KMS-11 (cell line): ENCODE results near the gene CACNA2D2.

Experiments
- H2AFZ ChIP-seq: fragments of 200-600 bp; sonication (generic); 2 replicates; pipeline ENCODE4 v1.6.1; 2016; ENCODE audit warnings: antibody characterized with exemption, mixed run types, low read depth
- H3K27ac ChIP-seq: fragments of 200-600 bp; sonication (generic); 2 replicates; pipeline ENCODE4 v1.6.1; 2016; ENCODE audit warnings: mild to moderate bottlenecking, mixed run types
- H3K27me3 ChIP-seq: fragments of 200-600 bp; sonication (generic); 2 replicates; pipeline ENCODE4 v1.6.1; 2017; ENCODE audit warnings: mild to moderate bottlenecking, low read depth, mixed run types, moderate library complexity; ENCODE audit not compliant: insufficient read depth
- H3K36me3 ChIP-seq: fragments of 200-600 bp; sonication (generic); 2 replicates; pipeline ENCODE4 v1.6.1; 2017; ENCODE audit warnings: mild to moderate bottlenecking, mixed run types; ENCODE audit not compliant: insufficient read depth
- H3K4me1 ChIP-seq: fragments of 200-600 bp; sonication (generic); 2 replicates; pipeline ENCODE4 v1.6.1; 2016; ENCODE audit warnings: mild to moderate bottlenecking, low read depth, mixed run types; ENCODE audit not compliant: poor library complexity, severe bottlenecking
- H3K4me2 ChIP-seq: fragments of 200-600 bp; sonication (generic); 2 replicates; pipeline ENCODE4 v1.7.0; 2016; ENCODE audit warnings: mild to moderate bottlenecking, mixed run types
- H3K4me3 ChIP-seq: fragments of 200-600 bp; sonication (generic); IDR thresholded peaks from 2 replicates; pipeline ENCODE4 v1.6.1; 2017; ENCODE audit warnings: low read depth, low read length, mixed read lengths; ENCODE audit not compliant: insufficient read depth
- H3K79me2 ChIP-seq: fragments of 200-600 bp; sonication (generic); 2 replicates; pipeline ENCODE4 v1.6.1; 2016; ENCODE audit warnings: low read depth, mixed run types; ENCODE audit not compliant: insufficient read depth
- H3K9ac ChIP-seq: fragments of 200-600 bp; sonication (generic); 2 replicates; pipeline ENCODE4 v1.6.1; 2016; ENCODE audit warnings: mild to moderate bottlenecking, mixed run types
- H4K20me1 ChIP-seq: fragments of 200-600 bp; sonication (generic); 2 replicates; pipeline ENCODE4 v1.6.1; 2016; ENCODE audit warnings: mild to moderate bottlenecking, mixed run types; ENCODE audit not compliant: insufficient read depth
- TF ChIP-seq, protein P1 (sequence below): fragments of 200-600 bp; sonication (generic); conservative IDR thresholded peaks from 2 replicates; pipeline ENCODE4 v1.6.1; 2017; ENCODE audit warnings: low read depth, mild to moderate bottlenecking, antibody characterized with exemption, low read length, moderate library complexity, mixed read lengths

Gene CACNA2D2

DNA sequence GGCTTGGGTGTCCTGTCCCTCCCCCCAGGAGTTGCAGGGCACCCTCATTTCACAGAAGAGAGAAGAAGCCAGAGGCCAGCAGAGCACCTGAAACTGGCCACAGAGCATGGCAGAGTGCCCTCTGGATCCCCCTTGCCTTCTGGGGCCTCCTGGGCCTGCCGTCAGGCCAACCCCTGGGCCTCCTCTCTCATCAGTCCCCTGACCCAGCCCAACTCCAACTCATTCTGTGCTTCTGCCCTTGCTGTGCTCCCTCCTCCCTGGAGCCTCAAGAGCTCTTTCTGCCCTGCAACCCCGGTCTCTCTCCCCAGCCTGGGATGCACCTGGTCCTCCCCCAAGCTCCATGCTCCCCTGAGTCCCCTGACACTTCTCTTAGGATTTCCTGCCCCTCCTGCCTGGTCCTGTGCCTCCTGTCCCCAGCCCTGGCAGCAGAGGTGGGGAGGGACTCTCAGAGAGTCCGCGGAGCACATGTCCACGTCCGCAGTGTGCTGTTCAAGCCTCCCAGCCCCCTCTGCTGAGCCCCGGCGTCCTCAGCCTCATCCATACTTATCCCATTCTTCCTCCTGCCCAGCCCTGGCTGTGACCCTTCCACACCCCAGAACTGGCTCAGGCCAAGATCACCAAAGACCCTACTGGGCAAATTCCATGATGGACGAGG, 30.5 kb upstream of the CACNA2D2 start:
- Histone ChIP-seq H3K36me3 (no peaks in the 10 kb centered on the region), H3K79me2 (no peaks in the 10 kb centered on the region), H4K20me1 (no peaks in the 10 kb centered on the region), H3K9ac (no peak overlapping the region), H3K27me3 (peaks cover 58% of the 10 kb centered on the region), H3K27ac (no peak overlapping the region), H3K4me1 (no peaks in the 10 kb centered on the region), H2AFZ (no peak overlapping the region), H3K4me3 (no peak overlapping the region), H3K4me2 (no peak overlapping the region)
- TF ChIP-seq, protein P1, sequence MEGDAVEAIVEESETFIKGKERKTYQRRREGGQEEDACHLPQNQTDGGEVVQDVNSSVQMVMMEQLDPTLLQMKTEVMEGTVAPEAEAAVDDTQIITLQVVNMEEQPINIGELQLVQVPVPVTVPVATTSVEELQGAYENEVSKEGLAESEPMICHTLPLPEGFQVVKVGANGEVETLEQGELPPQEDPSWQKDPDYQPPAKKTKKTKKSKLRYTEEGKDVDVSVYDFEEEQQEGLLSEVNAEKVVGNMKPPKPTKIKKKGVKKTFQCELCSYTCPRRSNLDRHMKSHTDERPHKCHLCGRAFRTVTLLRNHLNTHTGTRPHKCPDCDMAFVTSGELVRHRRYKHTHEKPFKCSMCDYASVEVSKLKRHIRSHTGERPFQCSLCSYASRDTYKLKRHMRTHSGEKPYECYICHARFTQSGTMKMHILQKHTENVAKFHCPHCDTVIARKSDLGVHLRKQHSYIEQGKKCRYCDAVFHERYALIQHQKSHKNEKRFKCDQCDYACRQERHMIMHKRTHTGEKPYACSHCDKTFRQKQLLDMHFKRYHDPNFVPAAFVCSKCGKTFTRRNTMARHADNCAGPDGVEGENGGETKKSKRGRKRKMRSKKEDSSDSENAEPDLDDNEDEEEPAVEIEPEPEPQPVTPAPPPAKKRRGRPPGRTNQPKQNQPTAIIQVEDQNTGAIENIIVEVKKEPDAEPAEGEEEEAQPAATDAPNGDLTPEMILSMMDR = no peak

DNA sequence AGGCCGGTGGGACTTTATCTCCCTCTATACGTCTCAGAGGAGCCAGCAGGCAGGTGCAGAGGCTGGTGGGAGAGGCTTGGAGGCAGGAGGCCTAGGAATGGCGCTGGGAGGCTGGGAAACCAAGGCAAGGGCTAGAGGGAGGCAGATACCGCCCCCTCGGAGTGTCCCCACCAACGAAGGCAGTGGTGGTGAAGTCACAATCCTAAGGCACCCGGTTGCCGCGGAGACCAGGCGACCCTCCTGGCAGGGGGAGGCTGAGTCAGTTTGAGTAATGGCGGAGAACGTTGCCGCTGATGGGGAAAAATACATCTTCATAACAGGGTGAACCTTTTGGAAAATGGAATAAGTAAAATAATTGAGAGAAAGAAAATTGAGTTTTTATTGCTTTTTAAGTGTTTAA, 29.9 kb upstream of the CACNA2D2 start:
- Histone ChIP-seq H3K79me2 (no peaks in the 10 kb centered on the region), H3K9ac (no peak overlapping the region), H2AFZ (no peak overlapping the region), H3K4me2 (no peak overlapping the region), H3K27ac (no peak overlapping the region), H3K36me3 (no peaks in the 10 kb centered on the region), H3K27me3 (peaks cover 53% of the 10 kb centered on the region; the same call in 1 of the 2 replicates), H4K20me1 (no peaks in the 10 kb centered on the region), H3K4me1 (no peaks in the 10 kb centered on the region), H3K4me3 (no peak overlapping the region)
- TF ChIP-seq, protein P1 = no peak

DNA sequence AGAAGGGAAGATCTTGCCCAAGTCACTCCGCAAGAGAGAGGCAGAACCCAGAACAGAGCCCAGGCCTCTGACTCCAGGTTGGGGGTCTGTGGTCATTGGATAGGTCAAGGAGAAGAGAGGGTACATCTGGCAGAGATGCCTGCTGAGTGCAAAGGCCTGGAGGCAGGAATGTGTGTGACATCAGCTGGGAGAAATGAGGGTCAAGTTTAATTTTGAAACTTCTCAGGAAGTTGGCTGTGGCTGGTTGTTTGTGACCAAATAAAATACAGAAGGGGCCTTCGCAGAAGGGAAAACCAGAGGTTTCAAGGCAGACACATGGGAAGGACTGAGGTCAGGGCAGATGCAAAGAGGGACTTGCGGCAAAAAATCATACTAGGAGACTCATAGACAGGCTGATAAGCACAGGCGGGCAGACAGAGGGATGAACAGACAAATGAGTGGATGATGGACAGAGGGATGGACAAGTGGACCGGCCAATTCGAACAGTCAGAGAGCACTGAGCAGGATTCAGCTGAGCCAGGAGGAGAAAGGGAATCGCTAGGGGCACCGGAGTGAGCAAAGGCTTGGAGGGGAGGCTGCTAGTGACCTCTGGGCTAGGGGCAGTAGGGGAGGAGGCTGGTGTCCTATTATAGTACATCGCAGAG, 28.8 kb upstream of the CACNA2D2 start:
- H3K9ac ChIP-seq = no peak overlapping the region
- H3K79me2 ChIP-seq = no peaks in the 10 kb centered on the region
- TF ChIP-seq, protein P1 = no peak
- no peaks in the 10 kb centered on the region for H3K4me1 ChIP-seq
- H3K27ac ChIP-seq = no peak overlapping the region
- no peaks in the 10 kb centered on the region for H3K36me3 ChIP-seq
- H3K4me3 ChIP-seq = no peak overlapping the region
- H3K4me2 ChIP-seq = no peak overlapping the region
- no peak overlapping the region for H2AFZ ChIP-seq
- H3K27me3 ChIP-seq = peaks cover 47% of the 10 kb centered on the region; the same call in 1 of the 2 replicates
- H4K20me1 ChIP-seq = no peaks in the 10 kb centered on the region

DNA sequence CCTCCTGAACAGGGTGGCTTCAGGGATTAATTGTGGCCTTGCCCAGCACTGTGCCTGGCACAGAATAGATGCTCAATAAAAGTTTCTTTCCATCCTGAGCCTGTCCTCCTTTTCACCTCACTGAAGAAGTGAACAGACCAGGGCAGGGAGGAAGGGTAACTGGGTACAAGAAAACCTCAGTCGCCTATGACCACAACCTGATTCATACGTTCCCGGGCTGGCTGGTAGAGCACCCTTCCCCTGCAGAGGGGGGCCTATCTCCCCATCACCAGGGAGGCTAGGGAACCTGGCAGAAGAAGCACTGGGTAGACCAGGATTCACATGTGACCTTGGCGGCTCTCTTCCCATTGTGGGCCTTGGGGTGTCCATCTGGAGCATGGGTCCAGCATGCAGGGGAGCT, 27.8 kb upstream of the CACNA2D2 start:
- no peaks in the 10 kb centered on the region for H3K36me3 ChIP-seq
- no peaks in the 10 kb centered on the region for H3K4me1 ChIP-seq
- TF ChIP-seq, protein P1 = no peak
- no peak overlapping the region for H3K4me2 ChIP-seq
- no peaks in the 10 kb centered on the region for H3K79me2 ChIP-seq
- H4K20me1 ChIP-seq = no peaks in the 10 kb centered on the region
- no peak overlapping the region for H2AFZ ChIP-seq
- H3K27ac ChIP-seq = no peak overlapping the region
- H3K4me3 ChIP-seq = no peak overlapping the region
- peaks cover 47% of the 10 kb centered on the region; the same call in 1 of the 2 replicates for H3K27me3 ChIP-seq
- H3K9ac ChIP-seq = no peak overlapping the region
